Rectal smooth muscle tissue (tissue), 1 donor: ENCODE data around the gene FCF1.

Source experiments
- H3K27ac ChIP-seq: one replicate; pipeline ENCODE4 v1.7.0; 2013; ENCODE audit warnings: low read depth, low read length, inconsistent platforms
- H3K27me3 ChIP-seq: one replicate; pipeline ENCODE4 v1.7.0; 2013; ENCODE audit warnings: low read length; ENCODE audit not compliant: control insufficient read depth, insufficient read depth
- H3K36me3 ChIP-seq: one replicate; pipeline ENCODE4 v1.7.0; 2013; ENCODE audit warnings: low read length; ENCODE audit not compliant: control insufficient read depth, insufficient read depth
- H3K4me1 ChIP-seq: one replicate; pipeline ENCODE4 v1.7.0; 2013; ENCODE audit warnings: low read length; ENCODE audit not compliant: control insufficient read depth, insufficient read depth
- H3K4me3 ChIP-seq: one replicate; pipeline ENCODE4 v1.7.0; 2013; ENCODE audit warnings: low read length
- H3K9ac ChIP-seq: one replicate; pipeline ENCODE4 v1.7.0; 2013; ENCODE audit warnings: low read length

FCF1 gene

DNA sequence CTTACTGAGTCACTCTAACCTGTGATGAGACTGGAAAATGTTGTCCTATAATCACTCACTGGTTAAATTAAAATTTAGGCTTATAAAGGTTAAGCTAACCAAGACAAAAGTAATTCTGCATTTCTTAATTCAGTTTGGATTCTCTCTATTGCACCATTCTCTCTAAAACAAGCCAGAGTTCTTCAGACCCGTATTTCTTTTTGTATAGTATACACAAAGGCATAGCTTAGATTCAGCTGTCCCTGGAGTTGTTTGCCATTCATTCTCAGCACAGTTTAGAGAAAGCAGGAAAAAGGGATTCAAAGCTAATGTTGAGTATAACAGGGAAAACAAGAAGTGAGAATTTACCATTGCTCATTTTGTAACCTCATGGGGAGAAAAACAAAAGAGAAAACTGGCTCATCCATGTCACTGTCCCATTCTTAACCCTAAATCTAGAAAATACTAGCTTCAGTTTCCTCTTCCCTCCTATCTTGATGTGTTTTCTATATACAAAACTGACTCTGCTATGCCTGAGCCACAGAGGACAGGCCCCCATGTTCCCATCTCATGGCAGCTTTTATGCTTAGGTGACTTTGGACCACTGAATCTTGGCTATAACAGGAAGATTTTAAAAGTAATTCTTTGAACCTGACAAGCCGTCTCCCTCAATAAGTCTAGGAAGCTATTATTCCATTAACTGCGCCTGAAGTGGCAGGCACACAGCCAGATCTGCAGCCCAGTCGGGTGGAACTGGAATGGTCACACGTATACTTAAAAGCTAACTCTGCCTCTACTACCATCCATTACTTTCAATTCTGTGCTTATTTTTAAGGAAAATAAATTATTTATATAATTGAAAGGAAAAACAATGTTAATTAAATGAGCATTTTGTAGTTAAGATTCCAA, 7.1 kb upstream of the FCF1 start:
- Histone ChIP-seq H3K4me1 (no peaks in the 10 kb centered on the region), H3K27ac (no peak overlapping the region), H3K9ac (no peak overlapping the region), H3K27me3 (no peaks in the 10 kb centered on the region), H3K36me3 (no peaks in the 10 kb centered on the region), H3K4me3 (no peak overlapping the region)

DNA sequence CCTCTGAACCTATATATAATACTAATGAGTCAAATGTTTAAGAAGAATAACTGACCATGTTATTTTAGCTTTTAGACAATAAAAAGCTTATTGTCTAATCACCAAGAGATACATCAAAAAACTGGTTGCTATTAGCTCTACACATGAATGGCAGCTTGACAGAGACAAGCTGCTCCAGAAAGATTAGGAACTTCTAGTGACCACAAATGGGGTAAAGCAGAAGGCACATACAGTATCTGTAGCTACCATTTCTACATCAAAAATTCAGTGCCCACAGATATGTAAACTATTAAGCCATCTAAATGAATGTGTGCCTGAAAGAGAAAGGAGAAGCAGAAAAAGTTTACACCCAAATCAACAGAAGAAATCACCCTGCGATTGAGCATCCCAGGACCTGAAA, 2.5 kb upstream of the FCF1 start:
- no peaks in the 10 kb centered on the region for H3K4me1 ChIP-seq

DNA sequence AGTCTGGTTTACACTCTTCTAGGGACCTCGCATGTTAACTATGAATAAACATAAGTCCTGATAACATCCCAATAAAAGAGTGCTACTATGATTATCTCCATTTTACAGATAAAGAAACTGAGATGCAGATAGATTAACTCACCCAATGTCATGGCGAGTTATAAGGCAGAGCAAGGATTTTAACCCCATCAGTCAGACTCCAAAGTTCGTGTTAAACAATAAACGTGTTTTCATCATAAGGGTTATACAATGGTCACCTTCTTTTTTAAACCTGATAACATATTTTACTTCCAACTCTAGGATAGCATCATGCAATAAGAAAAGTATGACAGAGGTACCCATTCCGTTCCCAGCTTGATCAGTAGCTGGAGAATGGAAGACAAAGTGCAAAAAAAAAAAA, 1.3 kb upstream of the FCF1 start:
- no peak overlapping the region for H3K9ac ChIP-seq
- H3K27me3 ChIP-seq = no peaks in the 10 kb centered on the region
- no peaks in the 10 kb centered on the region for H3K4me1 ChIP-seq
- no peak overlapping the region for H3K27ac ChIP-seq
- H3K36me3 ChIP-seq = peaks cover 4% of the 10 kb centered on the region
- H3K4me3 ChIP-seq = no peak overlapping the region

More for the DNA sequence above, 2.5 kb upstream of the FCF1 start:
- Histone ChIP-seq H3K27ac (no peak overlapping the region), H3K4me3 (no peak overlapping the region), H3K27me3 (no peaks in the 10 kb centered on the region), H3K9ac (no peak overlapping the region), H3K36me3 (peaks cover 3% of the 10 kb centered on the region)

DNA sequence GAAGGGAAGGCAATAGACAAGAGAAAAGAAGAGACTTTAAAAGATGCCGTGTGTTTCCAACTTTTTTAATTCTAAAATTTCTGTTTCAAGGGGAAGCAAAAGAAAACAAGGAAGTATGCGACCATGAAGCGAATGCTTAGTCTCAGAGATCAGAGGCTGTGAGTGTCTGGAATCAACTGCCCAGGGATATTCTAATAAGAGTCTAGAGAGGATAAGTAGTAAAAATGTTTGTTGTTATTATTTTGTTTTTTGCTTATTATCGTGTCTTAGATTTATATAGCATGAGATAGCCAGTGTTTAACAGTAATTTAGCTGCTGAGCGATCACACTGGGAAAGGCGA, 421 bp downstream of the FCF1 start:
- Histone ChIP-seq H3K27ac (peak overlapping the region; percentile 79), H3K27me3 (no peaks in the 10 kb centered on the region), H3K4me1 (no peaks in the 10 kb centered on the region), H3K36me3 (peaks cover 4% of the 10 kb centered on the region), H3K9ac (peak overlapping the region; percentile 86), H3K4me3 (peak overlapping the region; percentile 99)

DNA sequence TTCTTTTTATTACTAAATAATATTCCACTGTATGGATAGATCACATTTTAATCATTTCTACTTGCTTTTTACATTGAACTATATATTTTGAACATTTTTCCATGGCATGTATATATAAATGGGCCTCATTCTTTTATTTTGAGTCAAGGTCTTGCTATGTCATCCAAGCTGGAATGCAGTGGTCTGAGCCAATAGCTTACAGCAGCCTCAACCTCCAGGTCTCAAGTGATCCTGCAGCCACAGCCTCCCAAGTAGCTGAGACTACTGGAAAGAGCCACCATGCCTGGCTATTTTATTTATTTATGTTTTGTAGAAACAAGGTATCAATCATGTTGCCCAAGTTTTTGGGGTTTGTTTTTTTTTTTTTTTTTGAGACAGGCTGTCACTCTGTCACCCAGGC, 7.6 kb downstream of the FCF1 start:
- peaks cover under 1% of the 10 kb centered on the region for H3K36me3 ChIP-seq
- H3K9ac ChIP-seq = no peak overlapping the region
- H3K27me3 ChIP-seq = no peaks in the 10 kb centered on the region
- H3K4me1 ChIP-seq = no peaks in the 10 kb centered on the region
- no peak overlapping the region for H3K4me3 ChIP-seq
- no peak overlapping the region for H3K27ac ChIP-seq

DNA sequence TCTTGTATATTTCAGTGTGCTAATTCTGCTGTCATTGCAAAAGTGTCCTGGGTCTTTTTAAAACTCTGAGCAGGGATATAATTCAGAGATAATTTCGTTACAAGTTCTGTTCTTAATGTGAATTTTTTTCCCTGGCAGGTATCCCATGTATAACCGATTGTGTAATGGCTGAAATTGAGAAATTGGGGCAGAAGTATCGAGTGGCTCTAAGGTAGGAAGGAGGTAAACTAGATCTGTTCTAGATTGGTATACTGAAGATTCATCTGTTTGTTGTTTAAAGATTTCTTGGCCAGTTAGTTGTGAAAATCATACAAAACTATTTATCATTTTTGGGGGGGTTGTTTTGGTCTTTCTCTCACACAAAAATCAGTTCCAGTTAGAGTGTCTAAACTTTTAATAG, 10.2 kb downstream of the FCF1 start:
- no peak overlapping the region for H3K4me3 ChIP-seq
- no peaks in the 10 kb centered on the region for H3K27me3 ChIP-seq
- no peak overlapping the region for H3K27ac ChIP-seq
- no peaks in the 10 kb centered on the region for H3K4me1 ChIP-seq
- H3K9ac ChIP-seq = no peak overlapping the region
- peaks cover 4% of the 10 kb centered on the region for H3K36me3 ChIP-seq

DNA sequence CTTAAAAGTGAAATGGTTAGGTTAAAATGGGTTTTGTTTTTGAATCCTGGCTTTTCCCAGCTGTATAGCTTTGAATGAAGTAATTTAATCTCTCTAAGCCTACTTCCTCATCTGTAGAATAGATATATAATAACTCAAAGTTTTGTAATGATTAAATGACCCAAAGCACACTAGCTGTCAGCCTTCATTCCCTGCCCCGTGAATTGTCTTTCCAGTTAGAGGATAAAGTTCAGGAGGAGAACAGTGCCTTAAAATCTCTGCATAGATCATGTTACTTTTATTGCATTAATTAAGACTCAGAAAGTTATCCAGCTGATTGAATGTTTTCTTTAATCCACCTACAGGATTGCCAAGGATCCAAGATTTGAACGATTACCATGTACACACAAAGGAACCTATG, 19.4 kb downstream of the FCF1 start:
- Histone ChIP-seq H3K9ac (no peak overlapping the region), H3K36me3 (peaks cover 6% of the 10 kb centered on the region), H3K4me1 (no peaks in the 10 kb centered on the region), H3K27me3 (no peaks in the 10 kb centered on the region), H3K27ac (no peak overlapping the region), H3K4me3 (no peak overlapping the region)

DNA sequence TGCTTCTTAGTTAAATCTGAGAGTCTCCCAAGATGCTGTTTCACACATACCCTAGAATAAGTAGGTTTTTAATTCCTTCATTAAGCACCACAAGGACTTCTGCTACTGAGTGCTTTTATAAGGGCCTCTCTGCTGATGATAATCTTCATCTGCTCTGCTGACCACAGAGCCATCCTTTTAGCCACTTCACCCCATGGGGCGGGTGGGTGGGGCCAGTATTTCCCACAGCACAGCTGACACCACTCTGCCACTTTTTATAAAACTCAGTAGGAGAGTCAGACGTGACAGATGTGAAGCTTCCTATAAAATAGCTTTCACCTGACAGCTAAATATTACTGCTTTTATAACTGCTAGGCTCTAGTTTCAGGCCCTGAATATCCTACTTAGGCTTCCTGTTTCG, 20.3 kb downstream of the FCF1 start:
- Histone ChIP-seq H3K27ac (no peak overlapping the region), H3K4me3 (no peak overlapping the region), H3K9ac (no peak overlapping the region), H3K36me3 (peaks cover 6% of the 10 kb centered on the region), H3K27me3 (no peaks in the 10 kb centered on the region), H3K4me1 (no peaks in the 10 kb centered on the region)

DNA sequence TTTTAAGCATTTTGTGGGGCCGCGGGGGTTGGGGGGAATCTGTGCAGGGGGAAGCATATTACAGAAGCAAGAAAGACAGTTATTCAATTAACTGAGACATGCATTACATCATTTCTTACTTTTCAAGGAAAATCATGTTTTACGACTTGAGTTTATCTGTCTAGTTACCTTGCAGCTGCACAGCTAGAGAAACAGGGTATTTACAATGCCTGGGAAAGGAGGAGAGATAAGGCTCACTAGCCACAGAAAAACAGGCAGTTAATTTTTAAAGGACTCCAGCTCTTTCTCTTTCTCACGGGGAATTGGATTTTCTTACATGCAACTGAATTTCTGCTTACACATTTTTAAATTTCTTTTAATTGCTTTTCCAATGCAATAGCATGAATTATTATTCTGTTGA, 22.2 kb downstream of the FCF1 start:
- H3K27me3 ChIP-seq = no peaks in the 10 kb centered on the region
- no peak overlapping the region for H3K27ac ChIP-seq
- peaks cover 9% of the 10 kb centered on the region for H3K36me3 ChIP-seq
- H3K4me1 ChIP-seq = no peaks in the 10 kb centered on the region
- no peak overlapping the region for H3K9ac ChIP-seq
- no peak overlapping the region for H3K4me3 ChIP-seq

DNA sequence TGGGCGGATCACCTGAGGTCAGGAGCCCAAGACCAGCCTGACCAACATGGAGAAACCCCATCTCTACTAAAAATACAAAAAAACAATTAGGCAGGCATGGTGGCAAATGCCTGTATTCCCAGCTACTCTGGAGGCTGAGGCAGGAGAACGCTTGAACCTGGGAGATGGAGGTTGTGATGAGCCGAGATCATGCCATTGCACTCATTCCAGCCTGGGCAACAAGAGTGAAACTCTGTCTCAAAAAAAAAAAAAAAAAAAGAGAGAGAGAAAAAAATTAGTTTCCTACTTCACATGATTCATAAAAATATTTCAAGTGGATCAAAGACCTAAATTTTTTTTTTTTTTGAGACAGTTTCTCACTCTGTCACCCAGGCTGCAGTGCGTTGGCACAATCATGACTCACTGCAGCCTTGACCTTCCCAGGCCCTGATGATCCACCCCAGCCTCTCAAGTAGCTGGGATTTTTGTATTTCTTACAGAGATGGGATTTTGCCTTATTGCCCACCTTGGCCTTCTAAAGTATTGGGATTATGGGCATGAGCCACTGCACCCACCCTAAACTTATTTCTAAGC, 24.9 kb downstream of the FCF1 start:
- H3K4me3 ChIP-seq = no peak overlapping the region
- H3K27ac ChIP-seq = no peak overlapping the region
- H3K4me1 ChIP-seq = no peaks in the 10 kb centered on the region
- H3K9ac ChIP-seq = no peak overlapping the region
- H3K27me3 ChIP-seq = no peaks in the 10 kb centered on the region
- peaks cover 9% of the 10 kb centered on the region for H3K36me3 ChIP-seq

DNA sequence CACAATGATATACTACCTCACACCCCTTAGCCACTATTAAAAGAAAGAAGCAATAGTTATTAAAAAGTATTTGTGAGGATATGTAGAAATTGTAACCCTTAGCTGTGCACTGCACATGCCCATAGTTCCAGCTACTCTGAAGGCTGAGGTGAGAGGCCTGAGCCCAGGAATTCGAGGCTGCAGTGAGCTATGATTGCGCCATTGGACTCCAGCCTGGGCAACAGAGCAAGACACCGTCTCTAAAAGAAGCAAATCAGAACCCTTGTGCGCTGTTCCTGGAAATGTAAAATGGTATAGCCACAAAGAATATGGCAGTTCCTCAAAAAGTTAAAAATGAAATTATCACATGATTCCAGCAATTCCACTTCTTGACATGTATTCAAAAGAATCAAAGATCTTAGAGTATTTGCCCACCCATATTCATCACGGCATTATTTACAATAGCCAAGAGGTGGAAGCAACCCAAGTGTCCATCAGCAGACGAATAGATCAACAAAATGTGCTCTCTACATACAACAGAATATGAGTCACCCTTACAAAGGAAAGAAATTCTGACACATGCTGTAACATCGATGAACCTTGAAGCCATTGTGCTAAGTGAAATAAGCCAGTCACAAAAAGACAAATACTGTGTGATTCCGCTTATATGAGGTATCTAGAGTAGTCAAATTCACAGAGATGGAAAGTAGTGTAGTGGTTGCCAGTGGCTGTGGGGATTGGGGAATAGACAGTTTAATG, 26.5 kb downstream of the FCF1 start:
- Histone ChIP-seq H3K27me3 (no peaks in the 10 kb centered on the region), H3K4me1 (no peaks in the 10 kb centered on the region), H3K36me3 (peaks cover 4% of the 10 kb centered on the region), H3K27ac (no peak overlapping the region), H3K4me3 (no peak overlapping the region), H3K9ac (no peak overlapping the region)

DNA sequence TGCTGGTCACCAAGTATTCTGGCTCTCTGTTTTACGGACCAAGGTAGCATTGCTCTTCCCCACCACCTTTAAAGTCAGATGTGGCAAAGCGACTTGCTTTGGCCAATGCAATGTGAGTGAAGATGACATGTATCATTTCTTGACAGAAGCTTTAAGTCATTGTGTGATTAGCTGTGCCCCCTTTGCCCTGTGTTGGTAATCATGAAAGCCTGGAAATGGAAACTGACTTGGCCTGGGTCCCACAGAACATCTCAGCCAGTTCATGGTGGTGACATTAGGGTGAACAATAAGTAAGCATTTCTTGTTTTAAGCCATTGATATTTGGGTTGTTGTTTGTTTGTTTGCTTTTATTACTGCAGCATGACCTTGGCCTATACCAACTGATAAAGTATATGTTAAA, 34.3 kb downstream of the FCF1 start:
- Histone ChIP-seq H3K27ac (no peak overlapping the region), H3K36me3 (no peaks in the 10 kb centered on the region), H3K4me1 (no peaks in the 10 kb centered on the region), H3K4me3 (no peak overlapping the region), H3K27me3 (no peaks in the 10 kb centered on the region), H3K9ac (no peak overlapping the region)
